LoVo (cell line): ENCODE data around the gene CYP8B1.

ENCODE experiments used
- DNase-seq: peaks from one replicate; pipeline ENCODE4 v3.0.0-alpha.2; 2016; ENCODE audit warnings: low spot score

Gene CYP8B1

GRCh38 chr3:42823351-42823750 lies 52.3 kb downstream of the CYP8B1 start:
- DNase-seq, result peak; percentile 31

GRCh38 chr3:42822828-42823227 lies 52.9 kb downstream of the CYP8B1 start:
- DNase-seq, result no peak
